Heart right ventricle (tissue), 16 donors: ENCODE measurements around the gene RGS6. TPM values are rescaled to one million over a fixed set of nuclear protein-coding genes. Genes with fewer than 3 reads are reported as not detected.

Source experiments
- ATAC-seq, 8 donors: fragments of 200-7000 bp; cut with Tn5 transposase; one replicate each; pipeline ENCODE4 v1.9.1; 2020; ENCODE audit warnings: mild to moderate bottlenecking in 8 of 8, moderate library complexity in 8 of 8, moderate number of reproducible peaks in 1 of 8
- DNase-seq, 2 donors: peaks; one replicate each; pipeline ENCODE4 v3.0.0-alpha.2; 2020
- H3K27ac ChIP-seq, 10 donors: fragments of 200-600 bp; sonication (generic) in 2 of 10; one replicate each; pipeline versions ENCODE4 v1.5.0 to v1.8.0; 2020 to 2022; ENCODE audit warnings: mild to moderate bottlenecking in 3 of 10
- H3K27me3 ChIP-seq, 7 donors: fragments of 200-600 bp; one replicate each; pipeline ENCODE4 v1.8.0; 2021 to 2022; ENCODE audit warnings: mild to moderate bottlenecking in 2 of 7
- H3K36me3 ChIP-seq, 9 donors: fragments of 200-600 bp; sonication (generic) in 1 of 9; one replicate each; pipeline versions ENCODE4 v1.5.0 to v1.8.0; 2020 to 2022; ENCODE audit warnings: mild to moderate bottlenecking in 2 of 9
- H3K4me1 ChIP-seq, 9 donors: fragments of 200-600 bp; sonication (generic) in 1 of 9; one replicate each; pipeline versions ENCODE4 v1.5.0 to v1.8.0; 2020 to 2022; ENCODE audit warnings: mild to moderate bottlenecking in 4 of 9
- H3K4me3 ChIP-seq, 10 donors: fragments of 200-600 bp; sonication (generic) in 2 of 10; one replicate each; pipeline versions ENCODE4 v1.5.0 to v1.8.0; 2020 to 2022; ENCODE audit warnings: mild to moderate bottlenecking in 7 of 10, moderate library complexity in 2 of 10
- H3K9me3 ChIP-seq, 11 donors: fragments of 200-600 bp in 10 of 11; sonication (generic) in 2 of 11; one replicate each; pipeline versions ENCODE4 v1.5.0 to v1.8.0; 2013 to 2022; ENCODE audit warnings: mild to moderate bottlenecking in 2 of 11, control low read depth in 1 of 11, moderate library complexity in 1 of 11
- WGBS, 2 donors: extraction: QIAGEN DNeasy Blood & Tissue Kit; methylation state at CpG; one replicate each; pipeline ENCODE4 v1.1.7; 2013; ENCODE audit warnings: inconsistent platforms in 1 of 2; 5-methylcytosine and 5-hydroxymethylcytosine counted together
- intact Hi-C, 10 donors: fragments of 100-400 bp; cut with DNase I; formaldehyde crosslinking; loops; one replicate each; pipeline versions ENCODE4 v1.11.1 to v1.14.2; 2022
- polyA plus RNA-seq, 2 donors: library from polyadenylated mRNA; stranded (reverse); fragments of 200-250 nt; gene quantifications; one replicate each; pipeline ENCODE4 v1.2.3, GENCODE V29; 2013
- total RNA-seq, 10 donors: library from RNA; stranded (reverse); fragmentation: NEBNext Ultra II Directional in 3 of 10; extraction: Animal tissue kit (Norgen Biotek cat#: 25700) in 3 of 10; gene quantifications; one replicate each; pipeline versions ENCODE4 v1.2.1 to v1.2.4, GENCODE V29; 2021 to 2023
- TF ChIP-seq, protein P1 (sequence below), 9 donors: fragments of 200-600 bp; sonication (generic) in 2 of 9; IDR thresholded peaks; one replicate each; pipeline versions ENCODE4 v1.5.0 to v1.8.0; 2021 to 2022; ENCODE audit warnings: antibody characterized with exemption in 9 of 9, mild to moderate bottlenecking in 5 of 9, moderate library complexity in 1 of 9
- donor health status: Arrhythmogenic right ventricular cardiomyopathy.
- donor health status: ischemic (EF 13 %, LVEDD 7.1; RV severe dilation, severe dysfunction).
- donor health status: healthy with polysubstance abuse.
- donor health status: DM: no; HTN: yes; CAD: no.
- donor health status: DM: no; HTN: no; CAD: no.
- donor health status: ischemic (EF 25% LVEDD 6.9; RV normal size, moderate dysfunction).
- donor health status: ischemic (EF 25% LVEDD 5.7; RV mildly dilated, moderate dysfunction).
- donor health status: healthy.
- donor health status: DM: yes; HTN: yes; CAD: no.
- donor health status: Ischemic cardiomyopathy.
- donor health status: ischemic (EF 35%, LVEDD 5.7; RV mildly dilated, moderate dysfunction).
- donor health status: nonischemic (EF 11% LVEDD 7.7; RV severe dilation, severe dysfunction).
- donor health status: DM: yes; HTN: yes; CAD: no.
- donor health status: PGD.
- donor health status: ischemic (EF 29% LVEDD 5.4; RV normal size, mild dysfunction).
- donor health status: nonischemic (EF 23%, LVEDD 6.1; RV moderate dilation, normal function).

RGS6 gene
- total and polyA plus RNA-seq, 12 donors: 1.2 to 31.9 (median 19.0) TPM

- WGBS, 2 donors: 41 to 49% methylated on average over 13 of the region's 13 CpGs
- no peak for DNase-seq
- intact Hi-C loops: no loop called here
Measured at GRCh38 chr14:72480464-72481243, 548.4 kb downstream of the RGS6 start.

DNA sequence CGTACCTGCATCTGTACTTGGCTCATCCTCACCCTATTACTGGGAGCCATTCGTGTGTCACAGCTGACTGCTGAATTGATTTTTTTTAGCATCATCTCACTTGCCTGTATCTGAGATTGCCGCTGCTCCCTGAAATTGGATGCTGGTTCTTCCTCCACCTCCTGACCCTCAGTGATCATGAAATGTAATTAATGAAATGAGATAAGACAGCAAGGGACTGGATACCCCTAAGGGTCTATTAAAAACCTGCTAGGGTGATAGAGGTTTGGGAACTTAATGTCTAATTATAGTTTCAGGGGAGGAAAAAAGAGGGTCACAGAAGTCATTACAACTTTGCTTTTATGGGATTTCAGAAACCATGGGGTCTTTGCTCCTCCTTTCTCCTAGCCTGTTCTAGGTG is 551.1 kb downstream of the RGS6 start:
- DNase-seq: no peak
- intact Hi-C loops: no loop called here
- H3K4me1 ChIP-seq: no peaks in the 10 kb centered on the region
- H3K36me3 ChIP-seq: peaks cover 0 to 8% (median 0%) of the 10 kb centered on the region in 9 donors
- peaks cover 0 to 10% (median 0%) of the 10 kb centered on the region in 11 donors for H3K9me3 ChIP-seq
- TF ChIP-seq, protein P1, sequence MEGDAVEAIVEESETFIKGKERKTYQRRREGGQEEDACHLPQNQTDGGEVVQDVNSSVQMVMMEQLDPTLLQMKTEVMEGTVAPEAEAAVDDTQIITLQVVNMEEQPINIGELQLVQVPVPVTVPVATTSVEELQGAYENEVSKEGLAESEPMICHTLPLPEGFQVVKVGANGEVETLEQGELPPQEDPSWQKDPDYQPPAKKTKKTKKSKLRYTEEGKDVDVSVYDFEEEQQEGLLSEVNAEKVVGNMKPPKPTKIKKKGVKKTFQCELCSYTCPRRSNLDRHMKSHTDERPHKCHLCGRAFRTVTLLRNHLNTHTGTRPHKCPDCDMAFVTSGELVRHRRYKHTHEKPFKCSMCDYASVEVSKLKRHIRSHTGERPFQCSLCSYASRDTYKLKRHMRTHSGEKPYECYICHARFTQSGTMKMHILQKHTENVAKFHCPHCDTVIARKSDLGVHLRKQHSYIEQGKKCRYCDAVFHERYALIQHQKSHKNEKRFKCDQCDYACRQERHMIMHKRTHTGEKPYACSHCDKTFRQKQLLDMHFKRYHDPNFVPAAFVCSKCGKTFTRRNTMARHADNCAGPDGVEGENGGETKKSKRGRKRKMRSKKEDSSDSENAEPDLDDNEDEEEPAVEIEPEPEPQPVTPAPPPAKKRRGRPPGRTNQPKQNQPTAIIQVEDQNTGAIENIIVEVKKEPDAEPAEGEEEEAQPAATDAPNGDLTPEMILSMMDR (IDR thresholded peaks at IDR 0.05): no peak
- H3K27ac ChIP-seq: no peak overlapping the region
- ATAC-seq: no peak
- no peak overlapping the region for H3K4me3 ChIP-seq
- H3K27me3 ChIP-seq: no peaks in the 10 kb centered on the region
- 84% methylated on average over 3 of the region's 3 CpGs for WGBS, 2 donors

More at GRCh38 chr14:72480464-72481243, 548.4 kb downstream of the RGS6 start:
- TF ChIP-seq, protein P1 (IDR thresholded peaks at IDR 0.05): no peak
- ATAC-seq: no peak
- Histone ChIP-seq H3K36me3 (no peaks in the 10 kb centered on the region), H3K4me1 (peaks cover 0 to 16% (median 6%) of the 10 kb centered on the region in 9 donors), H3K4me3 (no peak overlapping the region), H3K9me3 (peaks cover 0 to 6% (median 0%) of the 10 kb centered on the region in 11 donors), H3K27ac (no peak overlapping the region), H3K27me3 (no peaks in the 10 kb centered on the region)

DNA sequence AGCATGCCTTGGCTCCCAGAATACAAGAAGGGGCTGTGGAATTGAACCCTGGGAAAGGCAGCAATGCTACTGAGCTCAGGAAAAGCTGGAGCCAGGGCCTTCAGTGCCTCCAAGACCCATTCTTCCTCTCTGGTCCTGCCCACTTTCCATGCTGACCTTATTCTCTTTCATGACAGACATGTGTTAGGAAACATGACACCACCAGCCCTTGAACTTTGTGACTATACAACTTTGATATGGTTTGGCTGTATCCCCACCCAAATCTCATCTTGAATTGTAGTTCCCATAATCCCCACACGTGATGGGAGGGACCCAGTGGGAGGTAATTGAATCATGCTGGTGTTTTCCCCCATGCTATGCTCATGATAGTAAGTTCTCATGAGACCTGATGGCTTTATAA is 553.5 kb downstream of the RGS6 start:
- no peak overlapping the region for H3K4me3 ChIP-seq
- H3K4me1 ChIP-seq: no peaks in the 10 kb centered on the region
- no peaks in the 10 kb centered on the region for H3K27me3 ChIP-seq
- 74 to 83% methylated on average over 1 of the region's 1 CpG for WGBS, 2 donors
- peaks cover 0 to 17% (median 0%) of the 10 kb centered on the region in 11 donors for H3K9me3 ChIP-seq
- H3K36me3 ChIP-seq: peaks cover 0 to 11% (median 0%) of the 10 kb centered on the region in 9 donors
- ATAC-seq (no peak), DNase-seq (no peak)
- TF ChIP-seq, protein P1 (IDR thresholded peaks at IDR 0.05): no peak
- intact Hi-C loops: no loop called here
- no peak overlapping the region for H3K27ac ChIP-seq

GRCh38 chr14:72488514-72488913 is 556.3 kb downstream of the RGS6 start:
- intact Hi-C loops: no loop called here
- Histone ChIP-seq H3K9me3 (peaks cover 0 to 12% (median 0%) of the 10 kb centered on the region in 11 donors), H3K27ac (no peak overlapping the region), H3K4me3 (no peak overlapping the region), H3K36me3 (peaks cover 0 to 11% (median 0%) of the 10 kb centered on the region in 9 donors), H3K27me3 (no peaks in the 10 kb centered on the region), H3K4me1 (no peaks in the 10 kb centered on the region)
- WGBS, 2 donors: 84 to 89% methylated on average over 2 of the region's 2 CpGs
- DNase-seq: no peak
- TF ChIP-seq, protein P1 (IDR thresholded peaks at IDR 0.05): no peak
- ATAC-seq: no peak
